ENCODE data around the gene ZC3HAV1.

ZC3HAV1 gene

DNA sequence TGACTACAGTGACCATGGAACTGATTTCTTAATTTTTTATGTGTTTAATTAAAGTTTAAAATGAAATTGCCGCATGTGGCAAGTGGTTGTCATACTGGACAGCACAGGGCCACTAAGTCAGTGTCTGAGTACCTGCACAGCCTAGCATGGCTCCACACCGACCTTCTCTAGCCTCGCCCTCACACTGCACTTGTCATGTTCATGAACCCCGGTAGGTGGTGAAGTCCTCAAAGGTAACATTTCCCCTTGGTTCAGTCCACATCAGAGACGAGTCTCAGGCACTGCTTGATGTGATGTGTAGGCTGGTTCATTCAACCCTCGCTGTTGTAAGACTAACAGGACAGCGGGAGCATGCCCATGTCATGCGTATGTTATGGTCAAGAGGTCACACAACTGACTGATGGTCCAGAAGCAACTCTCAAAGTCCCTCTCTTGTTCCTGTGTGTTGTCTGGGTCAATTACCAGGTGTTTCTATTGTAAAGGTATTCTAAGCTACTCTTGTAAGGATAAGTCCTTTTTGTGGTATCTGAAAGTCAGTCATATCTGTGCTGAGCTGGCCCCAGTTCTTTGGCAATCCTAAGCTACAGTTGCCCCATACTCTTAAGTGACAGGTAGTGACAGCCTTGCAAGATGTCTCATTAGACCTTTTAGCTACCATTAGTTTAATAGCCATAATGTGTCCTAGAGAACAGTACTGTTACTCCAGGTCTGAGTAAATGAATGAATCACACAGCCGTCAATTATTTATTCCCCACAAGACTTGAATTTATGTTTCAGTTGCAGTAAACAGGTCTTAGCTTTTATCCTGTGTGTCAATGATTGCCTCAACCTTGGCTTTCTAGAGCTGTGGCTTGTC is 40.7 kb downstream of the ZC3HAV1 start:
- TF ChIP-seq POLR2AphosphoS5 (IDR thresholded peaks at IDR 0.05; ENCODE audit: low read depth, low read length) (no peak), SIN3A (IDR thresholded peaks at IDR 0.05; ENCODE audit: borderline replicate concordance, insufficient read depth, low read length) (no peak), TAF1 (IDR thresholded peaks at IDR 0.05; ENCODE audit: borderline replicate concordance, insufficient read depth, low read length) (no peak), FOXP2 (optimal IDR thresholded peaks at IDR 0.05; ENCODE audit: borderline replicate concordance, extremely low read depth, extremely low read length, insufficient read depth) (no peak)
- TF ChIP-seq, protein P1, sequence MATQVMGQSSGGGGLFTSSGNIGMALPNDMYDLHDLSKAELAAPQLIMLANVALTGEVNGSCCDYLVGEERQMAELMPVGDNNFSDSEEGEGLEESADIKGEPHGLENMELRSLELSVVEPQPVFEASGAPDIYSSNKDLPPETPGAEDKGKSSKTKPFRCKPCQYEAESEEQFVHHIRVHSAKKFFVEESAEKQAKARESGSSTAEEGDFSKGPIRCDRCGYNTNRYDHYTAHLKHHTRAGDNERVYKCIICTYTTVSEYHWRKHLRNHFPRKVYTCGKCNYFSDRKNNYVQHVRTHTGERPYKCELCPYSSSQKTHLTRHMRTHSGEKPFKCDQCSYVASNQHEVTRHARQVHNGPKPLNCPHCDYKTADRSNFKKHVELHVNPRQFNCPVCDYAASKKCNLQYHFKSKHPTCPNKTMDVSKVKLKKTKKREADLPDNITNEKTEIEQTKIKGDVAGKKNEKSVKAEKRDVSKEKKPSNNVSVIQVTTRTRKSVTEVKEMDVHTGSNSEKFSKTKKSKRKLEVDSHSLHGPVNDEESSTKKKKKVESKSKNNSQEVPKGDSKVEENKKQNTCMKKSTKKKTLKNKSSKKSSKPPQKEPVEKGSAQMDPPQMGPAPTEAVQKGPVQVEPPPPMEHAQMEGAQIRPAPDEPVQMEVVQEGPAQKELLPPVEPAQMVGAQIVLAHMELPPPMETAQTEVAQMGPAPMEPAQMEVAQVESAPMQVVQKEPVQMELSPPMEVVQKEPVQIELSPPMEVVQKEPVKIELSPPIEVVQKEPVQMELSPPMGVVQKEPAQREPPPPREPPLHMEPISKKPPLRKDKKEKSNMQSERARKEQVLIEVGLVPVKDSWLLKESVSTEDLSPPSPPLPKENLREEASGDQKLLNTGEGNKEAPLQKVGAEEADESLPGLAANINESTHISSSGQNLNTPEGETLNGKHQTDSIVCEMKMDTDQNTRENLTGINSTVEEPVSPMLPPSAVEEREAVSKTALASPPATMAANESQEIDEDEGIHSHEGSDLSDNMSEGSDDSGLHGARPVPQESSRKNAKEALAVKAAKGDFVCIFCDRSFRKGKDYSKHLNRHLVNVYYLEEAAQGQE (IDR thresholded peaks at IDR 0.05; ENCODE audit: insufficient read depth in 1 of 2, low read depth in 2 of 2, low read length in 2 of 2) = no peak

DNA sequence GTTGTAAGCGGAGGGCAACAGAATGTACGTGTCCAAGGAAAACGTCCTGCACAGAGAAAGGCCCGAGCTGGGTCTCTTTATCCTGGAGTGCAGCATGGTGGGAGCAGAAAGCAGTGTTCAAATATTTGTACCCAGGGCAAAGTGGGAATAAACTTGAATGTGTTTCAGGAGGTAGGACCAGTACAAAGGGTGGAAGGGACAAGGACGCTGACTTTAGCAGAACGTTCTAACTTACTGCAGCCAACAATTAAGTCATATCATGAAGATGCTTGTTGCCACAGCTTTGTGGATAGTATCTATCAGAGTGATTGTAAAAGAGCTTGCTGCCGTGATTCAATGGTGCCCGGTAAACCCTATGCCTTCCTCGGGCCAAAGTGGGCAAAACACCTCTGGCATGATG is 43.2 kb downstream of the ZC3HAV1 start:
- TF ChIP-seq POLR2AphosphoS5 (IDR thresholded peaks at IDR 0.05; ENCODE audit: low read depth, low read length) = no peak

DNA sequence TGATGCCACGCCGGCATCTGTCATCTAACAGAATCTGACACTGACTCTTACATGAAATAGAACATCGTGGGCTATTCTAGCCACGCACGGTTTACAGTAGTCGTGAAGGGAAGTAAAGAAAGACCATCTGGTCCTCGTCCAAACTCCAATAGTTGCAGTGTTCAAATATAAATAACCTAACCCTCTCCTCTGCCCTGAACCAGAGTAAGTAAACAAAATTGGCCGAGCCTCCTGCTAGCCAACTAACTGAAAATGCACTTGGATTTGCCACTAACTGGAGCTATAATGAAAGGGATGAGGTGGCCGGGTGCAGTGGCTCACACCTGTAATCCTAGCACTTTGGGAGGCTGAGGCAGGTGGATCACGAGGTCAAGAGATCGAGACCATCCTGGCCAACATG is 44.2 kb downstream of the ZC3HAV1 start:
- TF ChIP-seq, protein P1 (IDR thresholded peaks at IDR 0.05; ENCODE audit: insufficient read depth in 1 of 2, low read depth in 2 of 2, low read length in 2 of 2) = no peak
- TF ChIP-seq SIN3A (IDR thresholded peaks at IDR 0.05; ENCODE audit: borderline replicate concordance, insufficient read depth, low read length) = no peak
- no peak for TF ChIP-seq POLR2AphosphoS5 (IDR thresholded peaks at IDR 0.05; ENCODE audit: low read depth, low read length)
- no peak for TF ChIP-seq TAF1 (IDR thresholded peaks at IDR 0.05; ENCODE audit: borderline replicate concordance, insufficient read depth, low read length)
- no peak for TF ChIP-seq FOXP2 (optimal IDR thresholded peaks at IDR 0.05; ENCODE audit: borderline replicate concordance, extremely low read depth, extremely low read length, insufficient read depth)

DNA sequence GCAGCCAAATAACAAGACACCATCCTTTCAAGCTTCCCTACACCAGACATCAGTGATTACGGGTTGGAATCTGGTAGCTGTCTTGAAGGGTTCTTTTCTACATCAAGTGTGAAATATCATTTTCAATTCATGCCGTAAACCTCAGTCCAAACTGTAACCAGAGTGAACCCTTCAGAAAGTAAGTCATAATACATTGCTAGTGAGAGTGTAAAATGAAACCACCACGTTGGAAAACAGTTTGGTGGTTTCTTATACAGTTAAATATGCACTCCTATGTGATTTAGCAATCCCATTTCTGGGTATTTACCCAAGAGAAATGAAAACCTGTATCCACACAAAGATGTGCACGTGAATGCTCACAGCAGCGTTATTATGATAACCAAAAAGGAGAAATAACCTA is 48.1 kb downstream of the ZC3HAV1 start:
- TF ChIP-seq TAF1 (IDR thresholded peaks at IDR 0.05; ENCODE audit: borderline replicate concordance, insufficient read depth, low read length) (no peak), SIN3A (IDR thresholded peaks at IDR 0.05; ENCODE audit: borderline replicate concordance, insufficient read depth, low read length) (no peak), FOXP2 (optimal IDR thresholded peaks at IDR 0.05; ENCODE audit: borderline replicate concordance, extremely low read depth, extremely low read length, insufficient read depth) (no peak), POLR2AphosphoS5 (IDR thresholded peaks at IDR 0.05; ENCODE audit: low read depth, low read length) (no peak)
- TF ChIP-seq, protein P1 (IDR thresholded peaks at IDR 0.05; ENCODE audit: insufficient read depth in 1 of 2, low read depth in 2 of 2, low read length in 2 of 2) = no peak

DNA sequence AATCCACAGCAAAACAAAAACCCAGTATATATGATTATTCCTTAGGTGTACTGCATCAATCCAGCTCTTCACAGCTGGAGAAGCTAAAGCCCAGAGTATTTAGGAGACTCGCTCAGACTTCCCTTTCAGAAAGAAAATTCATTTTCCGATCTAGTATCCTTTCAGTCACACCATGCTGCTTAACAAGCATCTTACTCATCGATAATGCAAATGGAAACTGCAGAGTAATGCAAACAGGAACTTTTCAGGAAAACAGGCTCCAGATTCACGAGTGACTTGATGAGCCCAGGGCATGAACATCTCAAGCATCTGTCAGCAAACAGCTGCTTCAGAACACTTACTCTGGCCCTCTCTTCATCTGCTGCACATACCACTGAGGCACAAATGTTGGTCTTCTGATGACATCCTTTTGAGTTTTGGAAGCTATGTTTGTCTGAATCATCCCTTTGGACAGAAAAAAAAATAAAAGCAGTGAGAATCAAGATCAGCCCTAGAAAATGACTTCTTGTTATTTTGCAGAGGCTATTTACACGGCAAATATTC is 48.8 kb downstream of the ZC3HAV1 start:
- TF ChIP-seq POLR2AphosphoS5 (IDR thresholded peaks at IDR 0.05; ENCODE audit: low read depth, low read length) (no peak), TAF1 (IDR thresholded peaks at IDR 0.05; ENCODE audit: borderline replicate concordance, insufficient read depth, low read length) (no peak)

DNA sequence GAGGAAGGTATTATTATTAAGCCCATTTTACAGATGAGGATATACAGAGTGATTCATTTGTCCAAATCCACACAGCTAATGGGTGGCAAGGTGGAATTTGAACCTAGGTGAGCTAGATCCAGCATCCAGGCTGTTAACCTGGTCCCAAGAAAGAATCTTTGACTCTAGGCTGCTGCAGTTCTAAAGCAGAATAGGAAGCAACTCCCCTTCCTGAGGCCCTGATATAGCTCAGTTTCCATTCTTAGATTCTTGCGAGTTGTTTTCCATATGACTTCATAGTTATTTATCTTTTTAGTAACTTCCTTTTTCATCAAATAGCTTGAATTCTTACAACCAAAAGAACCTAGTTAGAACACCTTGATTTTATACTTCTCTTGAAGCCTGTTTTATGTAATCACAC is 49.6 kb downstream of the ZC3HAV1 start:
- TF ChIP-seq SIN3A (IDR thresholded peaks at IDR 0.05; ENCODE audit: borderline replicate concordance, insufficient read depth, low read length) (no peak), TAF1 (IDR thresholded peaks at IDR 0.05; ENCODE audit: borderline replicate concordance, insufficient read depth, low read length) (no peak), FOXP2 (optimal IDR thresholded peaks at IDR 0.05; ENCODE audit: borderline replicate concordance, extremely low read depth, extremely low read length, insufficient read depth) (no peak), POLR2AphosphoS5 (IDR thresholded peaks at IDR 0.05; ENCODE audit: low read depth, low read length) (no peak)
- TF ChIP-seq, protein P1 (IDR thresholded peaks at IDR 0.05; ENCODE audit: insufficient read depth in 1 of 2, low read depth in 2 of 2, low read length in 2 of 2) = no peak
